CD4-positive, alpha-beta T cell (primary cell): Measurements from ENCODE around the gene IGLL5. TPM values are rescaled to one million over a fixed set of nuclear protein-coding genes. Genes with fewer than 3 reads are reported as not detected.

Experiments
- ATAC-seq: fragments of 200-7000 bp; cut with Tn5 transposase; one replicate; pipeline ENCODE4 v1.10.0; 2022; ENCODE audit warnings: mild to moderate bottlenecking; ENCODE audit not compliant: poor library complexity
- CTCF ChIA-PET: fragments of 350-600 bp; sonication (Branson Sonifier 250); formaldehyde crosslinking; loops from one replicate; lab custom pipeline; 2021; ENCODE audit warnings: antibody characterized with exemption, inconsistent platforms; lab: Charles Lee
- POLR2A ChIA-PET: fragments of 350-600 bp; sonication (Branson Sonifier 250); formaldehyde crosslinking; loops from one replicate; lab custom pipeline; 2021; ENCODE audit warnings: antibody characterized with exemption, inconsistent platforms; lab: Charles Lee
- DNase-seq, 14 experiments: peaks; one replicate each; pipeline ENCODE4 v3.0.0-alpha.2; 2013 to 2020; ENCODE audit warnings: mixed read lengths in 2 of 14
- H3K27ac ChIP-seq, 2 donors: one replicate each; pipeline versions ENCODE4 v1.5.1 to v1.7.0; 2013; ENCODE audit warnings: low read length in 2 of 2, low read depth in 1 of 2, mild to moderate bottlenecking in 1 of 2
- H3K27me3 ChIP-seq, 2 experiments: 1 replicate in 1 of 2; 2 replicates in 1 of 2; pipeline versions ENCODE4 v1.6.1 to v1.7.0; 2013; ENCODE audit warnings: low read length in 2 of 2, control low read depth in 1 of 2, mild to moderate bottlenecking in 1 of 2, moderate library complexity in 1 of 2; ENCODE audit not compliant: insufficient read depth in 2 of 2, control insufficient read depth in 1 of 2
- H3K36me3 ChIP-seq: one replicate; pipeline ENCODE4 v1.6.1; 2013; ENCODE audit warnings: low read length, control low read depth; ENCODE audit not compliant: insufficient read depth
- H3K4me1 ChIP-seq: one replicate; pipeline ENCODE4 v1.6.1; 2013; ENCODE audit warnings: low read length, control low read depth; ENCODE audit not compliant: insufficient read depth
- H3K4me3 ChIP-seq: one replicate; pipeline ENCODE4 v1.5.1; 2013; ENCODE audit warnings: mild to moderate bottlenecking, low read length, moderate library complexity
- H3K9me3 ChIP-seq, 2 experiments: 1 replicate in 1 of 2; 2 replicates in 1 of 2; pipeline versions ENCODE4 v1.6.1 to v1.7.0; 2013; ENCODE audit warnings: low read length in 2 of 2, mild to moderate bottlenecking in 2 of 2, control low read depth in 1 of 2, moderate library complexity in 1 of 2; ENCODE audit not compliant: control insufficient read depth in 1 of 2, insufficient read depth in 1 of 2
- H3K27ac Mint-ChIP-seq: one replicate; pipeline ENCODE4 v1.8.0; 2020; ENCODE audit warnings: mixed read lengths
- H3K27me3 Mint-ChIP-seq: one replicate; pipeline ENCODE4 v1.8.0; 2021; ENCODE audit warnings: mixed read lengths
- H3K36me3 Mint-ChIP-seq: one replicate; pipeline ENCODE4 v1.8.0; 2021; ENCODE audit warnings: low read depth, mixed read lengths
- H3K4me1 Mint-ChIP-seq: one replicate; pipeline ENCODE4 v1.8.0; 2021; ENCODE audit warnings: low read depth, mixed read lengths
- H3K4me3 Mint-ChIP-seq: one replicate; pipeline ENCODE4 v1.8.0; 2020; ENCODE audit warnings: mild to moderate bottlenecking, mixed read lengths
- H3K9me3 Mint-ChIP-seq: one replicate; pipeline ENCODE4 v1.8.0; 2020; ENCODE audit warnings: mixed read lengths
- CTCF ChIP-seq: fragments of 200-600 bp; IDR thresholded peaks from one replicate; pipeline ENCODE4 v1.8.0; 2022; ENCODE audit warnings: antibody characterized with exemption, mild to moderate bottlenecking
- intact Hi-C, 2 experiments: fragments of 100-400 bp; cut with DNase I in 1 of 2; cut with micrococcal nuclease in 1 of 2; formaldehyde crosslinking; loops; one replicate each; pipeline versions ENCODE4 v1.15.1 to v1.9.0; 2023 to 2025; cut with DNase I, micrococcal nuclease
- total RNA-seq, 174 experiments: library from RNA in 2 of 174; stranded (reverse) in 2 of 174; gene quantifications; one replicate each; pipeline ENCODE4 v1.2.3 and lab custom pipeline; 2021 to 2026

Gene IGLL5
- total RNA-seq, 2 experiments from 2014 or later: not detected

- H3K9me3 Mint-ChIP-seq: no peaks in the 10 kb centered on the region
- peaks cover 4% of the 10 kb centered on the region for H3K27me3 Mint-ChIP-seq
- intact Hi-C loops: no loop called here
- ChIA-PET POLR2A (no interaction called here), CTCF (no interaction called here)
- Histone ChIP-seq H3K4me3 (no peak overlapping the region), H3K4me1 (no peaks in the 10 kb centered on the region), H3K36me3 (no peaks in the 10 kb centered on the region), H3K27ac (no peak overlapping the region), H3K27me3 (no peaks in the 10 kb centered on the region), H3K9me3 (no peaks in the 10 kb centered on the region)
- TF ChIP-seq CTCF: no peak
- no peak for DNase-seq
- no peak overlapping the region for H3K4me3 Mint-ChIP-seq
- no peak overlapping the region for H3K27ac Mint-ChIP-seq
- no peak for ATAC-seq
- H3K4me1 Mint-ChIP-seq: no peaks in the 10 kb centered on the region
- no peaks in the 10 kb centered on the region for H3K36me3 Mint-ChIP-seq
Observed at GRCh38 chr22:22908495-22908861, 20.9 kb downstream of the IGLL5 start.

DNA sequence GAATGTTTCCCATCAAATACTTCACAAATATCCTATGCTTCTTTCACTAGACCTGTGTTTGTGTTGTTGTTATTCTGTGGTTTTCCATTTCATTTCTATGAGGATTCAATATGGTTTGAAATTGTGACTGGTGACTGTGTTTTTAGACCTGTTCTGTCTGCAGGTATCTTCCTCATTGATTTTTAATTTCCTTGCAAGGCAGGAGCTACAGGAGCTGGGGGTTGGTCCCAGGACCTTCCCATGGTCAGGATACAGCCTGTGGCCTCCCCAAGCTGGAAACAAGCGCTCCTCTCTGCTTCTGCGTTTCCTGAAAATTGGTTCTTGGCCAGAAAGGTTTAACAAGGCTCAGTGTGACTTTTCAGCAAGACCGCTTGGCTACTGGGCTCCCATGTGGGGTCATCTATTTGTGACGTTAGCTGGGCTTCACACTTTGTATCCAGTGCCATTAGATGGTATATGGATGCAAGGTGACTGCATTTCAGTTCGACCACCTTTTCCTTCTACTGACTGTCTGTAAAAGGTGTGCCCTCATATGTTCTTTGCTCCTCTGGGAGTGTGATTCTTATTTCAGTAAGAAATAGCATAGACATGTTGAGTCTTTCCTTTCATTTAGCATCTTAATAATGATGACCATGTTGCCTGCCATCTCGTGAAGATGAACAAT lies 21.5 kb downstream of the IGLL5 start:
- Mint-ChIP-seq H3K9me3 (no peaks in the 10 kb centered on the region), H3K36me3 (no peaks in the 10 kb centered on the region), H3K4me1 (no peaks in the 10 kb centered on the region), H3K27ac (no peak overlapping the region), H3K27me3 (peaks cover 4% of the 10 kb centered on the region), H3K4me3 (no peak overlapping the region)
- POLR2A ChIA-PET: no interaction called here
- Histone ChIP-seq H3K27ac (no peak overlapping the region), H3K4me3 (no peak overlapping the region), H3K9me3 (no peaks in the 10 kb centered on the region), H3K4me1 (no peaks in the 10 kb centered on the region), H3K36me3 (no peaks in the 10 kb centered on the region), H3K27me3 (no peaks in the 10 kb centered on the region)
- DNase-seq (no peak), ATAC-seq (no peak)
- CTCF ChIA-PET: no interaction called here
- no peak for TF ChIP-seq CTCF
- intact Hi-C loops: no loop called here

GRCh38 chr22:22909605-22910271 lies 22.1 kb downstream of the IGLL5 start:
- H3K27me3 Mint-ChIP-seq: peaks cover 4% of the 10 kb centered on the region
- ChIA-PET CTCF (no interaction called here), POLR2A (no interaction called here)
- intact Hi-C loops: no loop called here
- ATAC-seq (no peak), DNase-seq (no peak)
- H3K27ac Mint-ChIP-seq: no peak overlapping the region
- no peak for TF ChIP-seq CTCF
- H3K27ac ChIP-seq: no peak overlapping the region
- no peaks in the 10 kb centered on the region for H3K9me3 Mint-ChIP-seq
- no peak overlapping the region for H3K4me3 ChIP-seq
- H3K36me3 Mint-ChIP-seq: no peaks in the 10 kb centered on the region
- H3K4me1 ChIP-seq: no peaks in the 10 kb centered on the region
- no peaks in the 10 kb centered on the region for H3K4me1 Mint-ChIP-seq
- no peak overlapping the region for H3K4me3 Mint-ChIP-seq
- H3K36me3 ChIP-seq: no peaks in the 10 kb centered on the region
- H3K27me3 ChIP-seq: no peaks in the 10 kb centered on the region
- H3K9me3 ChIP-seq: no peaks in the 10 kb centered on the region
